Loucy (cell line): ENCODE measurements around the gene SIPA1L2.

Experiments
- H2AFZ ChIP-seq: fragments of 200-600 bp; sonication (generic); 2 replicates; pipeline ENCODE4 v1.6.0; 2016; ENCODE audit warnings: antibody characterized with exemption, mild to moderate bottlenecking, low read length, moderate library complexity
- H3F3A ChIP-seq: fragments of 200-600 bp; 2 replicates; pipeline ENCODE4 v1.6.0; 2016; ENCODE audit warnings: antibody characterized with exemption, low read depth, mild to moderate bottlenecking
- H3K27me3 ChIP-seq: fragments of 200-600 bp; sonication (generic); 2 replicates; pipeline ENCODE4 v1.6.1; 2014; ENCODE audit warnings: low read length, mild to moderate bottlenecking; ENCODE audit not compliant: insufficient read depth, poor library complexity, severe bottlenecking
- H3K36me3 ChIP-seq: fragments of 200-600 bp; sonication (generic); 2 replicates; pipeline ENCODE4 v1.6.1; 2016; ENCODE audit warnings: low read length; ENCODE audit not compliant: insufficient read depth
- H3K4me1 ChIP-seq: fragments of 200-600 bp; sonication (generic); 2 replicates; pipeline ENCODE4 v1.5.1; 2014; ENCODE audit warnings: low read length, mild to moderate bottlenecking; ENCODE audit not compliant: insufficient read depth, poor library complexity, severe bottlenecking
- H3K4me2 ChIP-seq: fragments of 200-600 bp; sonication (generic); 2 replicates; pipeline ENCODE4 v1.6.0; 2014; ENCODE audit warnings: antibody characterized with exemption, low read length, low read depth, mild to moderate bottlenecking; ENCODE audit not compliant: poor library complexity, severe bottlenecking
- H3K4me3 ChIP-seq: fragments of 200-600 bp; sonication (generic); 2 replicates; pipeline ENCODE4 v1.5.1; 2014; ENCODE audit warnings: low read length, mild to moderate bottlenecking, mixed read lengths; ENCODE audit not compliant: poor library complexity, severe bottlenecking
- H3K79me2 ChIP-seq: fragments of 200-600 bp; sonication (generic); 2 replicates; pipeline ENCODE4 v1.6.1; 2014; ENCODE audit warnings: low read length; ENCODE audit not compliant: insufficient read depth
- H3K9ac ChIP-seq: fragments of 200-600 bp; sonication (generic); 2 replicates; pipeline ENCODE4 v1.6.0; 2014; ENCODE audit warnings: mild to moderate bottlenecking, low read depth, low read length, moderate library complexity; ENCODE audit not compliant: poor library complexity, severe bottlenecking
- H3K9me2 ChIP-seq: fragments of 200-600 bp; sonication (generic); replicated peaks from 2 replicates; pipeline ENCODE4 v1.6.1; 2016; ENCODE audit warnings: low read depth, low read length, mixed read lengths
- H3K9me3 ChIP-seq: fragments of 200-600 bp; sonication (generic); 2 replicates; pipeline ENCODE4 v1.6.1; 2014; ENCODE audit warnings: mild to moderate bottlenecking, antibody characterized with exemption, low read length, low read depth; ENCODE audit not compliant: insufficient read depth
- H4K20me1 ChIP-seq: fragments of 200-600 bp; sonication (generic); 2 replicates; pipeline ENCODE4 v1.6.0; 2014; ENCODE audit warnings: antibody characterized with exemption, low read length, mild to moderate bottlenecking; ENCODE audit not compliant: insufficient read depth, poor library complexity, severe bottlenecking
- CTCF ChIP-seq: fragments of 200-600 bp; sonication (generic); conservative IDR thresholded peaks from 2 replicates; pipeline ENCODE4 v1.5.1; 2014; ENCODE audit warnings: mild to moderate bottlenecking, antibody characterized with exemption, low read length
- EZH2phosphoT487 ChIP-seq: fragments of 200-600 bp; IDR thresholded peaks from 2 replicates; pipeline ENCODE4 v1.6.1; 2018; ENCODE audit warnings: antibody characterized with exemption, mild to moderate bottlenecking, moderate library complexity, borderline replicate concordance

Gene SIPA1L2, protein sequence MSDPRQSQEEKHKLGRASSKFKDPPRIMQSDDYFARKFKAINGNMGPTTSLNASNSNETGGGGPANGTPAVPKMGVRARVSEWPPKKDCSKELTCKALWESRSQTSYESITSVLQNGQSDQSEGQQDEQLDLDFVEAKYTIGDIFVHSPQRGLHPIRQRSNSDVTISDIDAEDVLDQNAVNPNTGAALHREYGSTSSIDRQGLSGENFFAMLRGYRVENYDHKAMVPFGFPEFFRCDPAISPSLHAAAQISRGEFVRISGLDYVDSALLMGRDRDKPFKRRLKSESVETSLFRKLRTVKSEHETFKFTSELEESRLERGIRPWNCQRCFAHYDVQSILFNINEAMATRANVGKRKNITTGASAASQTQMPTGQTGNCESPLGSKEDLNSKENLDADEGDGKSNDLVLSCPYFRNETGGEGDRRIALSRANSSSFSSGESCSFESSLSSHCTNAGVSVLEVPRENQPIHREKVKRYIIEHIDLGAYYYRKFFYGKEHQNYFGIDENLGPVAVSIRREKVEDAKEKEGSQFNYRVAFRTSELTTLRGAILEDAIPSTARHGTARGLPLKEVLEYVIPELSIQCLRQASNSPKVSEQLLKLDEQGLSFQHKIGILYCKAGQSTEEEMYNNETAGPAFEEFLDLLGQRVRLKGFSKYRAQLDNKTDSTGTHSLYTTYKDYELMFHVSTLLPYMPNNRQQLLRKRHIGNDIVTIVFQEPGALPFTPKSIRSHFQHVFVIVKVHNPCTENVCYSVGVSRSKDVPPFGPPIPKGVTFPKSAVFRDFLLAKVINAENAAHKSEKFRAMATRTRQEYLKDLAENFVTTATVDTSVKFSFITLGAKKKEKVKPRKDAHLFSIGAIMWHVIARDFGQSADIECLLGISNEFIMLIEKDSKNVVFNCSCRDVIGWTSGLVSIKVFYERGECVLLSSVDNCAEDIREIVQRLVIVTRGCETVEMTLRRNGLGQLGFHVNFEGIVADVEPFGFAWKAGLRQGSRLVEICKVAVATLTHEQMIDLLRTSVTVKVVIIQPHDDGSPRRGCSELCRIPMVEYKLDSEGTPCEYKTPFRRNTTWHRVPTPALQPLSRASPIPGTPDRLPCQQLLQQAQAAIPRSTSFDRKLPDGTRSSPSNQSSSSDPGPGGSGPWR (N-terminal part only)

GRCh38 chr1:232630047-232630893, at the start of gene SIPA1L2:
TSS of gene SIPA1L2 (minus strand) at chr1:232630133. CDS start at chr1:232515339, 114,794 bp downstream.
- Histone ChIP-seq H2AFZ (peak within 1 kb of the TSS; percentile 87), H3K4me3 (peak within 1 kb of the TSS; percentile 77), H3K27me3 (no peaks in the 10 kb centered on the region), H3K4me2 (peak within 1 kb of the TSS; percentile 97), H3K9me2 (no peaks in the 10 kb centered on the region), H3F3A (peaks cover 7% of the 10 kb centered on the region; the same call in 1 of the 2 replicates), H3K9me3 (no peaks in the 10 kb centered on the region), H3K36me3 (no peaks in the 10 kb centered on the region), H3K9ac (peak within 1 kb of the TSS; percentile 72), H4K20me1 (peaks cover 3% of the 10 kb centered on the region), H3K4me1 (peaks cover 58% of the 10 kb centered on the region), H3K79me2 (peaks cover 40% of the 10 kb centered on the region)
- no peak for TF ChIP-seq EZH2phosphoT487
- TF ChIP-seq CTCF = peak; percentile 88

GRCh38 chr1:232678185-232678886, 48.4 kb upstream of the SIPA1L2 start:
- no peak overlapping the region for H2AFZ ChIP-seq

More at GRCh38 chr1:232678185-232678886, 48.4 kb upstream of the SIPA1L2 start:
- H3K4me1 ChIP-seq = peaks cover 38% of the 10 kb centered on the region
- no peaks in the 10 kb centered on the region for H4K20me1 ChIP-seq
- no peak overlapping the region for H3K4me2 ChIP-seq
- no peak overlapping the region for H3K9ac ChIP-seq
- H3K9me2 ChIP-seq = no peaks in the 10 kb centered on the region
- TF ChIP-seq CTCF (no peak), EZH2phosphoT487 (no peak)
- no peaks in the 10 kb centered on the region for H3F3A ChIP-seq
- H3K9me3 ChIP-seq = no peaks in the 10 kb centered on the region
- H3K79me2 ChIP-seq = no peaks in the 10 kb centered on the region
- H3K36me3 ChIP-seq = no peaks in the 10 kb centered on the region
- no peak overlapping the region for H3K4me3 ChIP-seq
- no peaks in the 10 kb centered on the region for H3K27me3 ChIP-seq
